NCI-H1092 (cell line): ENCODE measurements around the gene SLC16A9.

Experiments used
- DNase-seq: peaks from one replicate; lab custom pipeline; 2025; lab: John Stamatoyannopoulos, UW

Gene SLC16A9

DNA sequence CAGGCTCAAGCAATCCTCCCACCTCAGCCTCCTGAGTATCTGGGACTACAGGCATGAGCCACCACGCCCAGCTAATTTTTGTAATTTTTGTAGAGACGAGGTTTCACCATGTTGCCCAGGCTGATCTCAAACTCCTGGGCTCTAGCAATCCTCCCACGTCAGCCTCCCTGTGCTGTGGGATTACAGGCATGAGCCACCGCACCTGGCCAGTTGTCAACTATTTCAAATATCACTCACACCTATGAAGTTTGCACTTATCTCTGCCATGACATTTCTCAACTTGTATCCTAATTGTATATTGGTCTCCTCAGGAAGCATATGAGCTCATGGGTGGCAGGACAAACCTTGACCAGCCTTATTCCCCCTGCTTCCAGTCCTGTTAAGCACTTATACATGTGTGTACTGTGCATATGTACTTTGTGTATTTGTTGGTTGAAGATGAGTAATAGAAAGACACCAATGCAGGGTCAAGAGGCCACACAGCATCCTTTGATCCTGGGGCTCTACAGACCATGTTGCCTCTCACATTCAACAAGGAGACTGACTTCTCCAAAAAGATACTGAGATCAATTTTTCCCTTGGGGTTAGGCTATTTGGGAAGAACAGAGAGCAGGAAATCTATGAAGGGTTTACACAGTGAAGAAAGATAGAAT is 82.2 kb downstream of the SLC16A9 start:
- DNase-seq, result no peak

DNA sequence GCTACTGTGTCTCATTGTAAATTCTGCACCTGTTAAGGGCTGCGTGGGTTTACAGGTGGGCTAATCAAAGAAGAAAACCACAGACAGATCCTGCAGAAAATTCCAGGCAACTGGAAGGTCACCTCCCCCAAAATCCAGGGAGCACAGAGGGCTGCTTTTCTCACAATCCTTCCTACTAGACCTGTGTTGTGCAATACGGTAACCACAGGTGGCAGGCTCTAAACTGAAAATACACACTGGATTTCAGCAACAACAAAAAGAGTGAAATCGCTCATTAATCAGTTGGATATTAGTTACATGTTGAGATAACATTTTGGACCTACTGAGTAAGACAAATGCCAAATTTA is 83.2 kb downstream of the SLC16A9 start:
- DNase-seq, result no peak

DNA sequence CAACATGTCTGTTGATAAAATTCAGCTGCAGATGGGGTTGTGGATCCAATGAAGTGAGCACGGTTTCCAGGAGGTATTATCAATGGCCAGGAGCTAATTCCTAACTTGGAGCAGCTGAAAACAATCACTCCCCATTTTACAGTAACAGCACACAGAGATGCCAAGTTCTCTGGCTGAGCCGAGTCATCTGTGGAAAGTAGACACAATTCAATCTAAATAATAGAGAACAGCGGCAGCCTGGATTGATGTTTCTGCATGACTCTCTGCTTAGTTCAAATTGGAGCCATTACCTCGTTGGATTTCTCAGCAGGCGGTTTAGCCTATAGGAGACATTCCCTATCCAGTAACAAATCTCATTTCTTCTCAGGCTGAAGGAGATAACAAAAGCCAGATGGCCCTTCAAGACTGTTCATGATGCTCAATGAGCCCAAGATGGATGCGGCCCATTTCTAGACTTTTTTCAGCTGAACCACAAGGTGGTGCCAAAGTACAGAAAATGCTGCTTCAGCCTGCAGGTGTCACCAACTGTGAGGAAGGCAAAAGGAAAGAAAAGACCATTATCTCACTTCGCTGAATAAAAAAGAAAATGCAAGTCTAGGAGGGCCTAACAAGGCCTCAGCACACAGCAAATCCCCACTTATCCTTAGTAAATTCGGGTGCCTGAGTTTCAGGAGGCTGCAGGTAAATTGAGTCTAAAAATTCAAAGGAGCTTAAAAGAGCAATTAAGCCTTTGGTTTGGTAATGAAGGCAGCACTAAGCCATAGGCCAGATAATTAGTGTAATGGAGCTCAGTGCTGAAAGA is 83.7 kb downstream of the SLC16A9 start:
- DNase-seq, result peak; percentile 39

DNA sequence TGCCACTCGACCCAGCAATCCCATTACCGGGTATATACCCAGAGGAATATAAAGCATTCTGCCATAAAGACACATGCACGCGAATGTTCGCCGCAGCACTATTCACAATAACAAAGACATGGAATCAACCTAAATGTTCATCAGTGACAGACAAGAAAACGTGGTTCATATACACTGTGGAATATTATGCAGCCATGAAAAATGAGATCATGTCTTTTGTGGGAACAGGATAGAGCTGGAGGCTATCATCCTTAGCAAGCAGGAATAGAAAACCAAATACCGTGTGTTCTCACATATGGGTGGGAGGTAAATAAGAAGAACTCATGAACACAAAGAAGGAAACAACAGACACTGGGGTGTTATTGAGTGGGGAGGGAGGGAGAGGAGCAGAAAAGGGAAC is 84.7 kb downstream of the SLC16A9 start:
- no peak for DNase-seq

DNA sequence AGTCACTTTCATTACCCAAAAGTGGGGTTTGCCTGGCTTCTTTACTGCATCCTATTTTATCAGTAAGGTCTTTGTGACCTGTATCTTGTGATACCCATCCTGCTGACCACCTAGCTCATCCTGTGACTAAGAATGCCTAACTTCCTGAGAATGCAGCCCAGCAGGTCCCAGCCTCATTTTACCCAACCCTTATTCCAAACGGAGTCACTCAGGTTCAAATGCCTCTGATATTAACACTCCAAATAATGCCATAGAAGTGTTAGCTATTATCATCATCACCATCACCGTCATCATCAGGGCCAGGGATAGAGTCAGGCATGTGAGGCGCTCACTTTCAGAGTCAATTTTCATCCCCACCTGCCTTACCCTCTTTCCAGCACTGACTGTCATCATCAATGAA is 85.5 kb downstream of the SLC16A9 start:
- DNase-seq, result no peak

DNA sequence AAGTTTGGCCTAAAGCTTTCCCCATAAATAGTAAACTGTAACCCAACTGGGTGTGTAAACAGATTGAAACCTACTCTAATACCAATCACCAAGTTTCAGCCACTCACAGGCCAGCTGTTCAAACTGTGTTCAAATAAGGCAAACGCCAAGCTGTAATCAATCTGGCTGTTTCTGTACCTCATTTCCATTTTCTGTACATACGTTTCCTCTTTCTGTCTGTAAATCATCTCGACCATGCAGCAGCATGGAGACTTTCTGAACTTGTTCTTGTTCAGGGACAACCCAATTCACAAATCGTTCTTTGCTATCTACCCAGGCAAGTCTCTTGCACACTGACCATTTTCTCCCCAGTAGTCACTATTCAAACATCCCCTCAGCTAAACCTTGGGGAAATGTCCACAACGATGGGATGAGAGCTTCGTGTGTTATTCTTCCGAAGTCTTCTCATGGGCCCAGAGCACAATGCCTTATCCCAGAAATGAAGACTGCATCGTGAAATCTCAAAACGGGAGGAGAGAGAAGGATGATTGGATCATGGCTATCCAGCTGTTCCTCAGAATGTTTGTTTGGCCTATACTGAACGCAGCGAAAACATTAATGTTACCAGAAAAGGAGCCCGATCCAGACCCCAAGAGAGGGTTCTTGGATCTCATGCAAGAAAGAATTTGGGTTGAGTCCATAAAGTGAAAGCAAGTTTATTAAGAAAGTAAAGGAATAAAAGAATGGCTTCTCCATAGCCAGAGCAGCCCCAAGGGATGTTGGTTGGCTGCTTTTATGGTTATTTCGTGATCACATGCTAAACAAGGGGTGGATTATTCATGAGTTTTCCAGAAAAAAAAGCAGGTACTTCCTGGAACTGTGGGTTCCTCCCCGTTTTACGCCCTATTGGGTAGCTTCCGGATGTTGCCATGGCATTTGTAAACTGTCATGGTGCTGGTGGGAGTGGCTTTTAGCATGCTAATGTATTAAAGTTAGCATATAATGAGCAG is 86.2 kb downstream of the SLC16A9 start:
- no peak for DNase-seq

DNA sequence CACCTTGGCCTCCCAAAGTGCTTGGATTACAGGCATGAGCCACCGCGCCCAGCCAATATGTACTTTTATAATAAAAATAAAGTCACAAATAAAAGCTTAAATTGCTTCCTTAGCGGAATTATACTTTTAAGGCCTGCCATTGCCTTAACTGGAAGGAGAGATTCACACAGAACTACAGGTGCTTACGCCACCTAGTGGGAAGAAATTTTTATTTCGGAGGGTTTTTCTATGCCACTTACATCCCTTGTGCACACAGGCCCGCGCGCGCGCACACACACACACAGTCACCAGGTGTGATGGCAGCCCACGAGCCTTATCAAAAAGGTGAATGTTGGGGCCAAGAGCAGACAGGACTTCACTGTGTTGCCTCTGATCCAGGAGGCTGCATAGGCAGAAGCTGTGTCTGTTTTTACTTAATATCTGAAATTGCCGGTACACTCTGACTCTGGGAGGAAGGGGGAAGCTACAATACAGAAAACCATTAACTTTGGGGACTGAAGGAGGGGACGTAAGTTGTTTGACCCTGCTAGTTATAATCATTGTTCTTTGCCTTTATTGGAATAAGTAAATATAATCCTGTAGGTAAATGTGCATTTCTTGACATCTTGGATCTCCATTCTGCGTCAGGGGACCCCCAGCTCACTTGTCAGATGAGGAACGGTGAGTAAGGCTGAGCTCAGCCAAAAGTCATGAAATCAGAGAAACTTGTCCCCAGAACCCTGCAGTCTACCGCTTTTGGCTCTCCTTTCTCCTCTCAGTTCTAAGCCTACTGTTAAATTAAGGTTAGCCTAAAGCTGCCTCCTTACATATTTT is 87.1 kb downstream of the SLC16A9 start:
- DNase-seq, result peak; percentile 12

DNA sequence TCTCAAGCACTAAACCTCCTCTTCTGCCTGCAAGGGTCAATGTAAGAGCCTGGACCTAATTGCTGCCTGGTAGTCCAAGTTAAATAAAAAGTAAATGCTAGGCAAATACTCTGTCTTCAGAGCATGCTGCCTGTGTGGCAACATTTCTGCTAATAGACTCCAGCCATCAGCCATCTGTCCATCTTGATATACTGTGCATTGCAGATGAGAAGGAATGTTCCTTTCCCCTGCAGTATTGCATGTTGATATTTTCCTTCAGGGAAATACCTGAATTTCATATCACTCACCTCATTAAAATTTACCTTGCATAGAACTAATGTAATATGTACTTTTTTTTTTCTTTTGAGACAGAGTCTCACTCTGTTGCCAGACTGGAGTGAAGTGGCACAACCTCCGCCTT is 87.9 kb downstream of the SLC16A9 start:
- DNase-seq, result no peak

DNA sequence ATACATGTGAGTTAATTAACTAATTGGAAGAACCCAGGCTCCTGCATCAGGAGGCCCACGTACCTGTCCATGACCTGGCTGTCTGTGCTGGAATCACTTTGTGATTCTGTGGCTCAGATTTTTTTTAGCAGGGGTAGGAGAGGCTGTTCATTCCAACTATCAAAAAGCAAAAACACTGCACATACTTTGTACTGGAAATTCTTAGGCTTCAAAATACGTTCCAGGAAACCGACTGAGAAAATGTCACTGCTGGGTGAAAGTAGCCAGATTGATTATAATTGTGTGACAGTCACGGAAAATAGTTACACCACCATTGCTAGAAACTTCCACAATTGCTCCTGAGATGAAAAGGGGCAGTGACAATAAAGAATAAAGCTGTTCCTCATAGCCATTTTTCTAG is 91.0 kb downstream of the SLC16A9 start:
- no peak for DNase-seq

DNA sequence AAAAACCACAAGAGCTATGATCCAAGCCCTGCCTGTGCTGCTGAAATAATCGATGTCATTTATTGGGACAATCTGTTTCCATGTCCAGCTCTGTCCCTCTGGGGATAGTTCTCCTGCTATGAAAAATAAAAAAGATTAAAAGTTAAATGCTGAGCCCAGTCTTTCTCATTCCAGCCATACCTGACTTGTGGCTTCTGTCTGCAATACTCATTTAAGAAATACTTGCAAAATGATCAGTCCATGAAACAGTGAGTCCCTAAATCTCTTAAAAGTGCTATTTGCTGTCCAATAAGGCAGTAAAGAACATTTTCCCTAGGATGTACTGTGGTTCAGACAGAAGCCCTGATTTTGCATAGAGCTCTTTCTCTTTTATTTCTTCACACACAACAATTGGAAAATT is 91.7 kb downstream of the SLC16A9 start:
- no peak for DNase-seq

DNA sequence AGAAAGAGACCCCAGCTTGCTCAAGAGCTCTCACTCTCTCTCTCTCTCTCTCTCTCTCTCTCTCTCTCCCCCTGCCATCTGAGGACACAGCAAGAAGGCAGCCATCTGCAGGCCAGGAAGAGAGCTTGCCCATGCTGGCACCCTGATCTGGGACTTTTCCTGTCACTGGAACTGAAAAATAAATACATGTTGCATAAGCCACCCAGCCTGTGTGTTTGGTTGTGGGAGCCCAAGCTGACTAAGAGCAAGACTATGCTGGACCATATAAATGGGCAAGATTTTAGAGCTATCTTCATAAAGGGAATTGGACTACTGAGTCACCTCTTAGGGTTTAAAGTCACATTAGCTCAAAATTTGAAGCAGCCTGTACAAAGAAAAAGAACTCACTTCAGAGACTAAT is 98.6 kb downstream of the SLC16A9 start:
- DNase-seq, result no peak

DNA sequence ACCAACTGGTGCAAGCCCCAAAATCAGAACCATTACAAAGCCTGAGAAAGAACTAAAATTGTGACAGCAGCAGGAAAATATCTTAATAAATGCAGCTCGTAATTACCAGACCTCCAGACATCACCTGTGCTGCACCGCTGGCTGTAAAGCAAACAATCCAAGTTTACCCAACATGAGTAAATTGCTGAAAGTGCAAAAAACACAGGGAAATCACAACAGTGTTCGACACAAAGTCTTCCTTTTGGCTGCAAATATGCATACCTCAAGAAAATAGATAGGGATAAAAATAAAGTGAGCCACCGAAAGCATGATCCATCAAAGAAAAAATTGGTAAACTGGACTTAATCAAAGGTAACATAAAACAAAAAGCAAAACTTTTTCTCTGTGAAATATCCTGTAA is 101.7 kb downstream of the SLC16A9 start:
- DNase-seq, result no peak

DNA sequence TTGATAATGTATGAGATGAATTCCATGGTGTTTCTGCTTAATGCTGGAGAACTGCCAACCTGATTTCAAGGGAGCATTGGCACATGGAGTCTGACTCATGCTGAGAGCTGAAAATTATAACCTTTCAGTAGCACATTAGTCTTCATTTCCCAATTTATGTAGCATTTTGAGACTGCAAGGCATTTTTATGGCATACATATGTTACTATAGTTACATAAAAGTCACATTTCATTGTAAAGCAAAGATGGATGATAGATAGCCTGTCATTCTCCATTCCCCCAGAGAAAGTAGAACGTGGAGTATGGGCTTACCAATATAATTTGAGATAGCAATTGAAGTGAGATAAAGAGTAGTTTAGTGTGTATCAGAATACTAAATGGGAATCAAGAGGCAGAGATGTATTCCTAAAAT is 103.1 kb downstream of the SLC16A9 start:
- DNase-seq, result no peak

DNA sequence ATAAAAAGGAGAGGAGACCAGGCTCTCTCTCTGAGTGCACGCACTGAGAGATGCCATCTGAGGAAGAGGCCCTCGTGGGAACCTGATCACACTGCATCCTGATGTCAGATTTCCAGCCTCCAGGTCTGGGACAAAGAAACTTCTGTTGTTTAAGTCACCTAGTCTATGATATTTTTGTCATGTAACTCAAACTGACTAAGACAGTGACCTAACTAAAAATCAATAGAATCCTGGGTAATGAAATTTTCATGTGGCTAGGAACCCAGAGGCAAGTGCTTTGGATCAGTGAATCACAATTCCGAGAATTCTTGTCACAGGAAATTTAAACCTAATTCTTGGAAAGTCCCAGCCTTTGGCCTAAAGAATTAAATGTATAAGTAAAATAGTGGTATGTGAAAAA is 107.7 kb downstream of the SLC16A9 start:
- DNase-seq, result no peak
